Panc1 (cell line): ENCODE results near the gene PZP. TPM values are rescaled to one million over a fixed set of nuclear protein-coding genes. Genes with fewer than 3 reads are reported as not detected.

Experiments
- ATAC-seq: fragments of 200-7000 bp; cut with Tn5 transposase; 2 replicates; pipeline ENCODE4 v1.9.1; 2020; ENCODE audit warnings: mild to moderate bottlenecking, moderate library complexity
- BruUV-seq: library from RNA; stranded (reverse); fragments of 400-500 nt; replicated peaks from 2 replicates; lab custom pipeline; 2021; lab: Mats Ljungman, UMichigan
- CTCF ChIA-PET: fragments of 300-600 bp; sonication (Branson Sonifier 250); formaldehyde crosslinking; loops from one replicate; lab custom pipeline; 2022; ENCODE audit warnings: antibody characterized with exemption; lab: Charles Lee
- POLR2A ChIA-PET: fragments of 300-600 bp; sonication (Branson Sonifier 250); formaldehyde crosslinking; loops from one replicate; lab custom pipeline; 2022; ENCODE audit warnings: antibody characterized with exemption; lab: Charles Lee
- DNase-seq: peaks from one replicate; pipeline ENCODE4 v3.0.0-alpha.2; 2010; ENCODE audit warnings: low read depth, low spot score
- H3K27ac ChIP-seq: 2 replicates; pipeline ENCODE4 v1.5.1; 2011; ENCODE audit warnings: mild to moderate bottlenecking, low read length, inconsistent platforms
- H3K27me3 ChIP-seq: fragments of 200-500 bp; sonication (Bioruptor generic); 2 replicates; pipeline ENCODE4 v1.6.0; 2014; ENCODE audit warnings: low read length, inconsistent platforms; ENCODE audit not compliant: control insufficient read depth, insufficient read depth
- H3K36me3 ChIP-seq: fragments of 200-500 bp; sonication (Bioruptor generic); 2 replicates; pipeline ENCODE4 v1.5.1; 2014; ENCODE audit warnings: inconsistent platforms, mild to moderate bottlenecking, low read length, moderate library complexity; ENCODE audit not compliant: control insufficient read depth, insufficient read depth
- H3K4me1 ChIP-seq: 2 replicates; pipeline ENCODE4 v1.5.1; 2011; ENCODE audit warnings: inconsistent platforms, mild to moderate bottlenecking, low read length, moderate library complexity; ENCODE audit not compliant: control insufficient read depth, insufficient read depth
- H3K4me3 ChIP-seq, 2 experiments: 2 replicates each; pipeline ENCODE4 v1.5.1; 2011 to 2012; ENCODE audit warnings: low read depth in 2 of 2, low read length in 2 of 2, mild to moderate bottlenecking in 2 of 2, inconsistent platforms in 1 of 2, moderate library complexity in 1 of 2
- H3K9me3 ChIP-seq: fragments of 200-500 bp; sonication (Bioruptor generic); 2 replicates; pipeline ENCODE4 v1.5.1; 2014; ENCODE audit warnings: low read depth, mild to moderate bottlenecking, inconsistent platforms, low read length, moderate library complexity; ENCODE audit not compliant: control insufficient read depth, insufficient read depth
- CTCF ChIP-seq: fragments of 450-650 bp; IDR thresholded peaks from 2 replicates; pipeline ENCODE4 v1.5.1; 2017; ENCODE audit warnings: mild to moderate bottlenecking
- POLR2AphosphoS5 ChIP-seq: IDR thresholded peaks from 2 replicates; pipeline ENCODE4 v1.6.1; 2012; ENCODE audit warnings: mild to moderate bottlenecking, low read depth, low read length, moderate library complexity
- REST ChIP-seq, 2 experiments: IDR thresholded peaks; 2 replicates each; pipeline ENCODE4 v1.6.1; 2011 to 2012; ENCODE audit warnings: low read depth in 2 of 2, control low read depth in 1 of 2, low read length in 1 of 2, mild to moderate bottlenecking in 1 of 2, moderate library complexity in 1 of 2; ENCODE audit not compliant: insufficient read depth in 1 of 2
- SIN3A ChIP-seq: IDR thresholded peaks from 2 replicates; pipeline ENCODE4 v1.6.1; 2012; ENCODE audit warnings: low read depth, mild to moderate bottlenecking, low read length, moderate library complexity, borderline replicate concordance; ENCODE audit not compliant: insufficient read depth
- TCF7L2 ChIP-seq: IDR thresholded peaks from 2 replicates; pipeline ENCODE4 v1.6.1; 2011; ENCODE audit warnings: mild to moderate bottlenecking, low read depth, low read length, inconsistent platforms
- in situ Hi-C: cut with HindIII; loops from 2 replicates; pipeline ENCODE4 v1.10.0; 2016; ENCODE audit warnings: low sequenced_read_pairs, low pct_unique_long_range_greater_than_20kb
- intact Hi-C: fragments of 100-400 bp; cut with micrococcal nuclease; formaldehyde crosslinking; loops from one replicate; pipeline ENCODE4 v1.10.0; 2022; ENCODE audit not compliant: unreplicated experiment
- total RNA-seq: library from RNA; stranded (reverse); gene quantifications from one replicate; pipeline ENCODE4 v1.2.1, GENCODE V29; 2021; ENCODE audit not compliant: unreplicated experiment

PZP gene
- total RNA-seq, 1 experiment from 2014 or later = not detected

GRCh38 chr12:9244894-9245293 lies 36.7 kb upstream of the PZP start:
- intact Hi-C loops (no loop called here), in situ Hi-C loops (no loop called here)
- BruUV-seq = no TSS peak
- no peak overlapping the region for H3K27ac ChIP-seq
- no peak overlapping the region for H3K4me3 ChIP-seq
- H3K4me1 ChIP-seq = no peaks in the 10 kb centered on the region
- no peaks in the 10 kb centered on the region for H3K36me3 ChIP-seq
- H3K27me3 ChIP-seq = peaks cover 13% of the 10 kb centered on the region
- TF ChIP-seq TCF7L2 = no peak
- no peak for TF ChIP-seq CTCF
- TF ChIP-seq REST (IDR thresholded peaks at IDR 0.05; ENCODE audit: insufficient read depth in 1 of 2, low read depth in 2 of 2, low read length in 1 of 2) = no peak
- no peak for TF ChIP-seq SIN3A
- no peak for TF ChIP-seq POLR2AphosphoS5
- ChIA-PET CTCF (no interaction called here), POLR2A (no interaction called here)
- ATAC-seq (no peak), DNase-seq (no peak)
- no peaks in the 10 kb centered on the region for H3K9me3 ChIP-seq

DNA sequence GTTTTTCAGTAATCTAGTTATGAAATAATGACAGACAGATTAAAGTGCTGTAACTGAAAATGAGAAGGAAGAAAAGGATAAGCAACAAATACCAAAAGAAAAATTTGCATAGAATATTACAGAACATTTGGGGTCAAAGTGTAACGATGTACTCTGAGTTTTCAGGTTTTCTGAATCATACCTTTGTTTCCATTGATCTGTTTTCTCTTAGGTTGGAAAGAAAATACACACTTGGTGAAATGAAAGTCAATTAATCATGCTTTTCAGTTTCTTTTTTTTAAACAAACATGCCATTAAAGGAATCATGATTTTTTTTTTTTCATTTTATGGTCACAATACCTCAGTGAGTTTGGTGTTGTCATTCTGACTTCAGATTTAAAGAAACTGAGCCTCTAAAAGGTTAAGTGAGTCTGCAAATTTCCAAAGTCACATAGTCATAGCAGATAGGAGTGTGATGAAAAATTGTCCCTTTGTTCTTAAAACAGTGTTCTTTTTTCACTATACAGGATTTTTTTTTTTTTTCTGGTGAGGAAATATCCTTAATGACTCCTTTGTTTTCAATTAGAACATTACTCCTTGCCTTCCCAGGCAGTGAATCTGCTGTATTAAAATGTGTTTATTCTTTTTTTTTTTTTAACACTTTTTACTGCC lies 35.9 kb upstream of the PZP start:
- in situ Hi-C loops = no loop called here
- TF ChIP-seq CTCF (no peak), SIN3A (no peak)
- ChIA-PET POLR2A (no interaction called here), CTCF (no interaction called here)
- Histone ChIP-seq H3K4me3 (no peak overlapping the region), H3K9me3 (no peaks in the 10 kb centered on the region), H3K27me3 (peaks cover 13% of the 10 kb centered on the region), H3K4me1 (no peaks in the 10 kb centered on the region), H3K36me3 (no peaks in the 10 kb centered on the region), H3K27ac (no peak overlapping the region)
- BruUV-seq = no TSS peak
- intact Hi-C loops = no loop called here
- DNase-seq (no peak), ATAC-seq (no peak)
